Activated effector memory CD4-positive, alpha-beta T cell treated with anti-CD3 and anti-CD28 coated beads, Interleukin-2, amount 50 U/mL, for 16 hours (primary cell): ENCODE results near the gene MTMR12.

Source experiments
- DNase-seq: peaks from one replicate; pipeline ENCODE4 v3.0.0-alpha.2; 2020

Gene MTMR12

DNA sequence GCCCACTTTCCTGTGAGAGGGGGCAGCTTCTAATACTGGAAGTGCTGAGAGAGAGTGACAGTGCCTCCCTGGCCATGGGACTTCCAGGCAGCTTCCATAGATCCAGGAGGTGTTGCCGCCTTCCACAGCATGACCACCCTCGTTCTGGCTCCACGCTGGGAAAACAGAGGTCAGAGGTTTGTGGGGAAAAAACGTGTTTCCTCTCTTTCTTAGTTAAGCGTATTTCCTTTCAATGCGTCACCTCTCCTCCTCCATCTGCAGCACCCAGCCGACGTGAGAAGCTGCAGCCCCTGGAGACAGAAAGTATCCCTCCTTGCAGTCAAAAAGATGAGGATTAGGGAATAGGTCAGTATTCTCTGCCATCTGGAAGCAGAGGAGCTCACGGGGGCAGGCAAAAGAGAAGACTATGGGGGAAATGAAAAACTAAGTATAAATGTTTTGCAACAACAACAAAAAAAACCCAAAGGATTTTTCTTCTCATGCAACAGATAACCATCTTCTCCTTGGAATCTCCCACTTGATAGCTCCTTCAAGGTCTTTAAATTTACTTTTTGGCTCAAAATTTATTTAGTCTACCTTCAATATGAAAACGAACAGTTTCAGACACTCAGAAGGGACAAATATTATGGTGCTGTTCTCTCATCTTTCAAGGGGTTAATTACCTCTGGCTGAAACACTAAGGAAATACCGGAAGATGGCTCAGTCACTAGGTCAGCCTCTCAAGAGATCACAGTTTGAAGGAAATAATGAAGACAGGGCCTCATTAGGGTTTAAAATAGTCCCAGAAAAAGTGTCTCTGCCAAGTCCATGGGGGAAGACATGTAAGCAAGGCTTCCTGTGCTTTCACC lies 38.0 kb downstream of the MTMR12 start:
- DNase-seq: no peak

DNA sequence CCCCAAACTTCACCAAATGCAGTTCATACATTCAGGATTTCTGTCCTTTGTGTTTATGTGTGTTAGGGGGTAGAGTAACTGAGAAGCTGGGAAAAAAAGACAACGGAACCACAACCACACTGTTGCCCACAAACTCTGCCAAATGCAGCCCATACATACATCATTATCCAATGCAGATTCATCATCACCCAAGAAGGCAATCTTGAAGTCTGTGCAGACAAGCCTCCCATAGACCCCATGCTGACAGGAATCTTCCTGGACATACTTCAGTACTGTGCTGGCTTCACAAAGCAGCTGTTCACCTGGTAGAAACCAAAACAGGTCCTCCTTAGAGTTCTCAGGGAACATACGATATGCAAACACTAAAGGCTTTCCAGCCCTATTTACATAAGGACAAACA lies 38.9 kb downstream of the MTMR12 start:
- DNase-seq: no peak

DNA sequence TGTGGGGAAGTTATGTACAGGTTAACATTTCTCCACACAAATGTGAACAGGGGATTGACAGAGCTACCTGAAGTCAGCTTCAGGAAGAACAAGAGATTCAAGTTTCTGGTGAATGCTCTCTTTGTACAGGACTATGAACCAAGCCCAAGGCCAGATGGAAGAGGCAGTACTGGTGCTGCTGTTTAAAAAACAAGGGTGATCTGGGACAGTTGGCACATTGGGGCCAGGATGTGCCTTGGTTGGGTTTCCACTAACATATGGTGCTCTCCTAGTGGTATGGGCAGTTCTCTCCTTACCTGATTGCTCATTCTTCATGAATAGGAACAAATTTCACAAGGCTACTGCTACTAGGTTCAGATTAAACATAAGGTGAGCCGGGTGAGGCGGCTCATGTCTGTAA lies 40.0 kb downstream of the MTMR12 start:
- no peak for DNase-seq

DNA sequence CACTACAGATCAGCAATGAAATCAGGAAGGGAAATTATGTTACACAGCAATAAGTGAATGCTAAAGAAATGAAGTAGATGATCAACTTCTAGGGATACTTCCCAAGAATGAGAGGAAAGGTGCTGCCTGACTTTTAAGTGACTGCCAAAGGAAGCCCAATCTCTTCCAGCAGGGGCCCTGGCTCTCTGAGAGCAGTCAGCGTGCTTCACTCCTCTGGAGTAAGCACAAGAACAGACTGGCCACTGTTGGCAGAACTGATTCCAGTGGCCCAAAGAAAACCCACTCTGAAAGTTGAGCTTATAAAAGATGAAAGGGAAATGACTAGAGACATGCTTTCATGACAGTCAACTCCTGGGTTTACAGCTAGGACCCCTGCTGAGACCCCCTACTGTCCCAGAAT lies 41.8 kb downstream of the MTMR12 start:
- DNase-seq: no peak

- DNase-seq: no peak
Observed at GRCh38 chr5:32270178-32270577, 42.6 kb downstream of the MTMR12 start.

GRCh38 chr5:32265902-32266301 lies 46.8 kb downstream of the MTMR12 start:
- no peak for DNase-seq

DNA sequence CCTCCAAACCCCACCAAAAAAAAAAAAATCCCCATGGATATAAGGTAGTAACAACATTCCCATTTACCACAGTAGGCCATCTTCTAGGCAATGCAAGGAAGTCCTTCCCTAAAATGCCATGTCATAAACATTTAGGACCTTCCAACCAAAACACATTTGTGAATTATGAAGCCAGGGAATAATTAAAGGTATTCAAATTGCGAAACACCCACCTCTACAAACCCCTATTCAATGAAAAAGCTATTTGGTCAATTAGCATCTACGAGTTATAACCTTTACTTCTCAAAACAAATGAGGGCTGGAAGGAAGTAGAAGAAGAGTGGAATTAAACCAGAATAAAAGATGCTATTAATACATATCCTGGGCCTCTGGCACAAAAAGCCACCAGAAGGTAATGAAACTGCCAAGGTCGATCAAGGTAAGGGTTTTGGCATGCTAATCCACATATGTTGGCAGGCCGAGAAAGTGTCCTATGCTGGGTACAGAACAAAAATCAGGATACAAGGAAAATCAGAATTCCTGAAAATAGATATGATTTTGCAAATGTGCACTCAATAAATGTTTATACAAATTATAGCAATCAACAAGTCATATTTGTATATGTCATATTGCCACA lies 47.7 kb downstream of the MTMR12 start:
- DNase-seq: no peak

DNA sequence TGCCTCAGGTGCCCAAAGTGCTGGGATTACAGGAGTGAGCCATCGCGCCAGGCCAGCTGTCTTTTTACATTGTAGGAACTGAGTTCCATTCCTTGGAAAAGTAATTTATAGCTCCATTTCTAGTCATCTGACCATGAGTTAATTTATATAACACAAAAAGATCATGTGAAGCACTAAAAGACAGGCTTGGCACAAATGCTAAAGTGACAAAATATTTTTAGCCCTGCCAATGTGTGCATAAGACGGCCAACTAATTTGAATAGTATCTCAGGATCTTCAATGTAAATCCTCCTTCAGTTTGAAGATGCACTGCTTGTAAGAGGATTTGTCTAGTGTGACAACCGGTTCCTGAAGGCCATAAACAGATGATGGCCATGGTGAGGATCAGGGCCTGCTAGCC lies 49.1 kb downstream of the MTMR12 start:
- no peak for DNase-seq

DNA sequence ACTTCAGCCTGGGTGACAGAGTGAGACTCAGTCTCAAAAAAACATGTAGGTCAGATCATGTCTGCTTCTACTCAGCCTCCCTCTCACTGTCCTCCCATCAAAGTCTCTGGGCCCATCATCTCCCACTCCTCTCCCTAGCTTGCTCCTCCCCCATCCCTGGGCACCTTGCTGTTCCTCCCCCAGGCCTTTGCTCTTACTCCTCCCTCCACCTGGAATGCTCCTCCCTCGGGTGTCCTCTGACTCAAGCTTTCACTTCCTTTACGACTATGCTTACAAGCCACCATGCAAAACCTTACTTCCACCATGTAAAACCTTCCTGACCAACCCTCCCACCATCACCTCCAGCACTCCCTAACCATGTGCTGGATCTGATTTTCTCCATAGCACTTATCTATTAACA lies 51.5 kb downstream of the MTMR12 start:
- no peak for DNase-seq

DNA sequence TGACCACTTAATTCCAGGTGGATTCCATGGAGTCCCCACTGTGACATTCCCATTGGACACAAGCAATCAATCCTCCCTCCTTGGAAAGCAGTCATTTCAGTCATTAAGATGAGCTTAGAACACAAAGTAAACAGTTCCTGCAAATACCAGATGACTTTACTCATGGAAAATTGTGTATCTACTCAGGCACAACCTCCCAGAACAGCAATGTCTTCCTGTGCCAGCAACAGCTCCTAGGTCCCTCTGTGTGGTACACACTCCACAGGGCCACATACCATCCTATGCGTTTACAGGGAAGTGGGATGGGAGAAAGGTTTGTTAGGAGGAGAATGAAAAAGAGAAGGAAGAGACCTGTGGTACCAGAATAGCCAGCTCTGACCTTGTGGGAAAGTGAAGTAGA lies 53.7 kb downstream of the MTMR12 start:
- no peak for DNase-seq

- DNase-seq: no peak
Observed at GRCh38 chr5:32258424-32258823, 54.3 kb downstream of the MTMR12 start.

DNA sequence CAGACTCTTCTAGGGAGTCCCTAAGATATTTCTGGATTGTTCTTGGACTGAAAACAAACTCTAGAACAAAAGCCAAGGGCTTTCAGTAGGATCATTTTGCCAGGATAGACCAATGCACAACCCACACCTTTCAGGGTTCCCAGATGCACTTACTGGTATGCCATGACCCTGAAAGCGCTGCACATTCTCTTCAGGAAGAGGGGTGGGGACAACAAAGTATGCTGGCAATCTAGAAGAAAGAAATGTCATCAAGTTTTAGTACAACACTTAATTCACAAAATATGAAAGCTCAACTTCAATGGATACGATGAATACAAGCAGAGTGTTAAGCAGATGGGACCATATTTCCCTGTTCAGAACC lies 57.2 kb downstream of the MTMR12 start:
- DNase-seq: no peak

GRCh38 chr5:32254881-32255539 lies 57.7 kb downstream of the MTMR12 start:
- no peak for DNase-seq

DNA sequence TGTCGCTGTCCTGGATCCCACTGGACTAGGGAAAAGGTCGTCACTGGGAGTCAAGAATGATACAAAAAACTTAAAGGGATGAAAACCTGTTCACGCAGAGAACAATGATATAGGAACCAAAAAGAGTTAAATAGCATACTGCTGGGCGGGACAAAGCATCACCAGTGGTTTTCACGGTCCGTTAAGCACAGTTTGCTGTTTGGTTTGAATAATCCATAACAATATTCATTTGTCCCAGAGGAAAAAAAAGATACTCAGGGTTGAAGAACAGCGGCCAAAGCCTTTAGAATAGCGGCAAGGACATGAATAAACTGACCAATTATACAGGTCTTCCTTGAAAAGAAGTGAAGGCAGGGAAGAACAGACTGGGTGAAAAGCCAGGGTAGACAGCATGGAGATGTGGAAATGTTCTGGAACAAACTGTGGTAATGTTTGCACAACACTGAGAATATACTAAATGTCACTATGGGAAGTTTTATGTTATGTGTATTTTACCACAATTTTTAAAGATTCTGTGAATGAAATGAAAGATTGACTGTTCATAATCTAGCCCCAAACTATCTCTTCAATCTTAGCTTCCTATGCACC lies 60.8 kb downstream of the MTMR12 start:
- no peak for DNase-seq

DNA sequence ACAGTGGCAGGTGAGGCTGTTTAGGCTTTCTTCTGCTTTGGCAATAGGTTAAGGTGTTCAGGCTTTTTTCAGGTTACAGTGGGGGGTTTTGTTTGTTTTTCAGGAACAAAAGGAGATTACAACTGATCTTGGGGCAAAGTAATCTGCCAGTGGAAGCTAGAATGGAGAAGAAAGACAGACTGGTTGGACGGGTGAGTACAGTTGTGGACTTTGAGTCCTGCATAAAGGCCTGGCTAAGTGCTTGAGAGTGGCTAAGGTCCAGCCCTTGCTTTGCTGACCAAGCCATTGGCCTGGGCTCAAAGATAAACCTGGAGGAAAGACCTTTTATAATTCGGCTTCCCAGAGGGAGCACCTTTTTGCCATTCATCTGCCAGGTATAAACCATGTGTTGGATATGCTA lies 63.1 kb downstream of the MTMR12 start:
- DNase-seq: no peak

DNA sequence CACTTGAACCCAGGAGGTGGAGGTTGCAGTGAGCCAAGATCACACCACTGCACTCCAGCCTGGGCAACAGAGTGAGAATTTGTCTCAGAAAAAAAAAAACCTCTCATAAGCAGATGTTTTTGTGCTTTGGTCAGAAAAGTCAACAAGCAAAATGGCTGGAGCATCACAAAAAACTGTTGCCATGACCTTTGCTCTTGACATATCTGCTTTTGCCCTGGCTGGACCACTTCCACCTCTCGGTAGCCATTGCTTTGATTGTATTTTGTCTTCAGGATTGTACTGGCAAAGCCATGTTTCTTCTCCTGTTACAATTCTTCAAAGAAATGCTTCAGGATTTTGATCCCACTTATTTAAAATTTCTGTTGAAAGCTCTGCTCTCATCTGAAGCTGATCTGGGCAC lies 67.0 kb downstream of the MTMR12 start:
- DNase-seq: no peak

GRCh38 chr5:32244017-32244416 lies 68.7 kb downstream of the MTMR12 start:
- no peak for DNase-seq

GRCh38 chr5:32241034-32241783 lies 71.5 kb downstream of the MTMR12 start:
- no peak for DNase-seq

GRCh38 chr5:32239385-32239784 lies 73.4 kb downstream of the MTMR12 start:
- no peak for DNase-seq

- DNase-seq: no peak
Observed at GRCh38 chr5:32233696-32234447, 78.9 kb downstream of the MTMR12 start.

- DNase-seq: no peak
Observed at GRCh38 chr5:32233220-32233695, 79.5 kb downstream of the MTMR12 start.
